Chondrocyte (in vitro differentiated cells): Measurements from ENCODE around the gene PDE5A. TPM values are rescaled to one million over a fixed set of nuclear protein-coding genes. Genes with fewer than 3 reads are reported as not detected.
"Not testable (repeated sequence)": the region's sequence is repeated elsewhere in the genome, so short reads cannot be mapped to it uniquely, and the experiment has no call there.

Experiments
- DNase-seq: peaks from one replicate; pipeline ENCODE4 v3.0.0; 2021; ENCODE audit warnings: mixed read lengths, low spot score
- H3K27ac Mint-ChIP-seq: one replicate; pipeline ENCODE4 v1.8.0; 2021; ENCODE audit warnings: mild to moderate bottlenecking, moderate library complexity, mixed read lengths; ENCODE audit not compliant: unreplicated experiment
- H3K27me3 Mint-ChIP-seq: 2 replicates; pipeline ENCODE4 v1.8.0; 2021; ENCODE audit warnings: low read depth, mixed read lengths
- H3K36me3 Mint-ChIP-seq: 2 replicates; pipeline ENCODE4 v1.8.0; 2021; ENCODE audit warnings: low read depth, mixed read lengths
- H3K4me1 Mint-ChIP-seq: 2 replicates; pipeline ENCODE4 v1.8.0; 2021; ENCODE audit warnings: low read depth, mild to moderate bottlenecking, mixed read lengths
- H3K4me3 Mint-ChIP-seq: one replicate; pipeline ENCODE4 v1.8.0; 2021; ENCODE audit warnings: mild to moderate bottlenecking, moderate library complexity, mixed read lengths; ENCODE audit not compliant: unreplicated experiment
- H3K9me3 Mint-ChIP-seq: 2 replicates; pipeline ENCODE4 v1.8.0; 2021; ENCODE audit warnings: low read depth, mixed read lengths
- CTCF ChIP-seq: fragments of 200-600 bp; sonication (generic); IDR thresholded peaks from 2 replicates; pipeline ENCODE4 v1.5.0; 2021; ENCODE audit warnings: antibody characterized with exemption, mild to moderate bottlenecking, moderate library complexity
- total RNA-seq: library from RNA; stranded (reverse); gene quantifications from 3 replicates; pipeline ENCODE4 v1.2.1, GENCODE V29; 2021

PDE5A gene
- total RNA-seq, 1 donor from 2014 or later, result 21.8 TPM

- Mint-ChIP-seq H3K27me3 (no peaks in the 10 kb centered on the region), H3K36me3 (no peaks in the 10 kb centered on the region), H3K4me1 (peaks cover 29% of the 10 kb centered on the region), H3K9me3 (peaks cover 3% of the 10 kb centered on the region), H3K4me3 (no peak overlapping the region), H3K27ac (peak overlapping the region; percentile 38)
- DNase-seq, result no peak
- no peak for TF ChIP-seq CTCF
These were observed 34.7 kb upstream of the PDE5A start for GRCh38 chr4:119663160-119663788.

GRCh38 chr4:119662612-119663011, 34.0 kb upstream of the PDE5A start:
- not testable (repeated sequence) for H3K36me3 Mint-ChIP-seq, DNase-seq, H3K4me3 Mint-ChIP-seq, H3K27ac Mint-ChIP-seq, H3K27me3 Mint-ChIP-seq, H3K9me3 Mint-ChIP-seq
- peaks cover 29% of the 10 kb centered on the region for H3K4me1 Mint-ChIP-seq

- Mint-ChIP-seq H3K9me3 (peaks cover 3% of the 10 kb centered on the region), H3K4me3 (no peak overlapping the region), H3K36me3 (no peaks in the 10 kb centered on the region), H3K4me1 (peaks cover 29% of the 10 kb centered on the region), H3K27me3 (no peaks in the 10 kb centered on the region), H3K27ac (no peak overlapping the region)
- DNase-seq, result no peak
- no peak for TF ChIP-seq CTCF
These were observed 32.6 kb upstream of the PDE5A start for GRCh38 chr4:119661231-119661630.

GRCh38 chr4:119659576-119659975, 31.0 kb upstream of the PDE5A start:
- no peak overlapping the region for H3K4me3 Mint-ChIP-seq
- H3K27me3 Mint-ChIP-seq, result no peaks in the 10 kb centered on the region
- TF ChIP-seq CTCF, result no peak
- no peak overlapping the region for H3K27ac Mint-ChIP-seq
- H3K36me3 Mint-ChIP-seq, result no peaks in the 10 kb centered on the region
- H3K9me3 Mint-ChIP-seq, result no peaks in the 10 kb centered on the region
- DNase-seq, result no peak
- peaks cover 23% of the 10 kb centered on the region for H3K4me1 Mint-ChIP-seq

- Mint-ChIP-seq H3K36me3 (no peaks in the 10 kb centered on the region), H3K27me3 (no peaks in the 10 kb centered on the region), H3K4me3 (no peak overlapping the region), H3K27ac (no peak overlapping the region), H3K4me1 (peaks cover 21% of the 10 kb centered on the region), H3K9me3 (no peaks in the 10 kb centered on the region)
- no peak for TF ChIP-seq CTCF
- DNase-seq, result no peak
These were observed 28.6 kb upstream of the PDE5A start for GRCh38 chr4:119657111-119657611.

GRCh38 chr4:119656342-119656741, 27.7 kb upstream of the PDE5A start:
- Mint-ChIP-seq H3K4me3 (no peak overlapping the region), H3K9me3 (no peaks in the 10 kb centered on the region), H3K27me3 (no peaks in the 10 kb centered on the region), H3K4me1 (peaks cover 24% of the 10 kb centered on the region), H3K27ac (no peak overlapping the region), H3K36me3 (no peaks in the 10 kb centered on the region)
- no peak for TF ChIP-seq CTCF
- DNase-seq, result no peak
